Skin of body (tissue), 2 donors: ENCODE data around the gene SEZ6L. TPM values are rescaled to one million over a fixed set of nuclear protein-coding genes. Genes with fewer than 3 reads are reported as not detected.

Source experiments
- DNase-seq: peaks from one replicate; lab custom pipeline; 2025; lab: John Stamatoyannopoulos, UW
- total RNA-seq: library from RNA; depleted of rRNA; stranded (reverse); fragments of >200 nt; gene quantifications from one replicate; pipeline ENCODE4 v1.2.3, GENCODE V29; 2014

Gene SEZ6L
- total RNA-seq, 1 donor from 2014 or later: 3.4 TPM

- DNase-seq: no peak
Observed at GRCh38 chr22:26295563-26296126, 126.4 kb downstream of the SEZ6L start.

GRCh38 chr22:26298605-26299310 is 129.5 kb downstream of the SEZ6L start:
- no peak for DNase-seq

GRCh38 chr22:26302726-26303125 is 133.5 kb downstream of the SEZ6L start:
- DNase-seq: no peak

GRCh38 chr22:26303475-26303874 is 134.2 kb downstream of the SEZ6L start:
- DNase-seq: no peak

GRCh38 chr22:26304730-26305129 is 135.5 kb downstream of the SEZ6L start:
- DNase-seq: no peak

GRCh38 chr22:26308467-26308866 is 139.2 kb downstream of the SEZ6L start:
- DNase-seq: no peak

GRCh38 chr22:26310616-26311015 is 141.4 kb downstream of the SEZ6L start:
- no peak for DNase-seq

GRCh38 chr22:26313291-26313690 is 144.0 kb downstream of the SEZ6L start:
- DNase-seq: no peak

- no peak for DNase-seq
Observed at GRCh38 chr22:26314171-26314570, 144.9 kb downstream of the SEZ6L start.

- DNase-seq: no peak
Observed at GRCh38 chr22:26314656-26315055, 145.4 kb downstream of the SEZ6L start.

- DNase-seq: no peak
Observed at GRCh38 chr22:26316732-26317285, 147.5 kb downstream of the SEZ6L start.

- no peak for DNase-seq
Observed at GRCh38 chr22:26318975-26319374, 149.7 kb downstream of the SEZ6L start.

GRCh38 chr22:26320447-26320846 is 151.2 kb downstream of the SEZ6L start:
- DNase-seq: no peak

- no peak for DNase-seq
Observed at GRCh38 chr22:26321469-26321913, 152.2 kb downstream of the SEZ6L start.

- DNase-seq: no peak
Observed at GRCh38 chr22:26322179-26322905, 153.1 kb downstream of the SEZ6L start.

- no peak for DNase-seq
Observed at GRCh38 chr22:26323013-26323412, 153.8 kb downstream of the SEZ6L start.

GRCh38 chr22:26324150-26324549 is 154.9 kb downstream of the SEZ6L start:
- no peak for DNase-seq

GRCh38 chr22:26325641-26326040 is 156.4 kb downstream of the SEZ6L start:
- DNase-seq: no peak

GRCh38 chr22:26326803-26327202 is 157.5 kb downstream of the SEZ6L start:
- DNase-seq: no peak

GRCh38 chr22:26327306-26327705 is 158.0 kb downstream of the SEZ6L start:
- no peak for DNase-seq

GRCh38 chr22:26328221-26328620 is 159.0 kb downstream of the SEZ6L start:
- no peak for DNase-seq

- DNase-seq: no peak
Observed at GRCh38 chr22:26330971-26331625, 161.8 kb downstream of the SEZ6L start.
